Breast epithelium (tissue), 4 donors: ENCODE data around the gene CPNE2. TPM values are rescaled to one million over a fixed set of nuclear protein-coding genes. Genes with fewer than 3 reads are reported as not detected.
"Not testable (repeated sequence)": the region's sequence is repeated elsewhere in the genome, so short reads cannot be mapped to it uniquely, and the experiment has no call there.

ENCODE experiments used
- DNase-seq, 2 donors: peaks; one replicate each; pipeline ENCODE4 v3.0.0-alpha.2; 2019; ENCODE audit warnings: low spot score in 2 of 2
- H3K27ac ChIP-seq, 2 donors: fragments of 200-600 bp; sonication (generic) in 1 of 2; one replicate each; pipeline ENCODE4 v1.5.1; 2016 to 2019; ENCODE audit warnings: mild to moderate bottlenecking in 1 of 2
- H3K27me3 ChIP-seq, 2 donors: fragments of 200-600 bp; sonication (generic) in 1 of 2; one replicate each; pipeline versions ENCODE4 v1.5.1 to v1.6.0; 2017 to 2019; ENCODE audit warnings: control low read depth in 1 of 2, mild to moderate bottlenecking in 1 of 2
- H3K36me3 ChIP-seq: fragments of 200-600 bp; one replicate; pipeline ENCODE4 v1.5.1; 2019
- H3K4me1 ChIP-seq, 2 donors: fragments of 200-600 bp; sonication (generic); one replicate each; pipeline ENCODE4 v1.5.1; 2016 to 2019; ENCODE audit warnings: control low read depth in 1 of 2
- H3K4me3 ChIP-seq, 3 donors: fragments of 200-600 bp; sonication (generic); 1 replicate in 2 of 3; 2 replicates in 1 of 3; pipeline ENCODE4 v1.5.1; 2016 to 2019; ENCODE audit warnings: mild to moderate bottlenecking in 3 of 3, moderate library complexity in 2 of 3
- H3K9me3 ChIP-seq, 2 donors: fragments of 200-600 bp; sonication (generic) in 1 of 2; one replicate each; pipeline ENCODE4 v1.5.1; 2016 to 2019; ENCODE audit warnings: control low read depth in 1 of 2
- CTCF ChIP-seq, 3 donors: fragments of 450-650 bp; IDR thresholded peaks; one replicate each; pipeline ENCODE4 v1.5.1; 2016 to 2017; ENCODE audit warnings: antibody characterized with exemption in 3 of 3, mild to moderate bottlenecking in 3 of 3, moderate library complexity in 3 of 3
- POLR2A ChIP-seq: fragments of 450-650 bp; IDR thresholded peaks from one replicate; pipeline ENCODE4 v1.6.1; 2016; ENCODE audit warnings: antibody characterized with exemption, mild to moderate bottlenecking, moderate library complexity
- POLR2AphosphoS5 ChIP-seq, 3 donors: sonication (generic); formaldehyde crosslinking; IDR thresholded peaks; one replicate each; pipeline ENCODE4 v1.6.1; 2017; ENCODE audit warnings: antibody characterized with exemption in 3 of 3
- intact Hi-C: fragments of 100-400 bp; cut with DNase I; formaldehyde crosslinking; loops from one replicate; pipeline ENCODE4 v1.15.1; 2023; ENCODE audit warnings: low total_unique reads
- total RNA-seq, 3 donors: library from RNA; depleted of rRNA; stranded (reverse); fragments of >200 nt; gene quantifications; one replicate each; pipeline ENCODE4 v1.1.0, GENCODE V29; 2016

The CPNE2 gene
- total RNA-seq, 3 donors from 2014 or later, result 13.9 to 56.5 (median 26.5) TPM

GRCh38 chr16:57104706-57105105 lies 12.3 kb downstream of the CPNE2 start:
- no peak for DNase-seq
- no peak overlapping the region for H3K4me3 ChIP-seq
- H3K4me1 ChIP-seq, result no peaks in the 10 kb centered on the region
- no peaks in the 10 kb centered on the region for H3K27me3 ChIP-seq
- no peak overlapping the region for H3K27ac ChIP-seq
- TF ChIP-seq POLR2AphosphoS5 (IDR thresholded peaks at IDR 0.05), result no peak
- no peaks in the 10 kb centered on the region for H3K36me3 ChIP-seq
- intact Hi-C loops, result no loop called here
- no peaks in the 10 kb centered on the region for H3K9me3 ChIP-seq

- H3K9me3 ChIP-seq, result no peaks in the 10 kb centered on the region
- no peaks in the 10 kb centered on the region for H3K36me3 ChIP-seq
- no peak for TF ChIP-seq POLR2A
- no peak for TF ChIP-seq CTCF (IDR thresholded peaks at IDR 0.05)
- no peak for TF ChIP-seq POLR2AphosphoS5 (IDR thresholded peaks at IDR 0.05)
- H3K27me3 ChIP-seq, result no peaks in the 10 kb centered on the region
- no peaks in the 10 kb centered on the region for H3K4me1 ChIP-seq
- no peak for DNase-seq
- no peak overlapping the region for H3K4me3 ChIP-seq
- H3K27ac ChIP-seq, result no peak overlapping the region
- intact Hi-C loops, result no loop called here
These were observed 12.8 kb downstream of the CPNE2 start for GRCh38 chr16:57105184-57105583.

- H3K27me3 ChIP-seq, result no peaks in the 10 kb centered on the region
- H3K4me3 ChIP-seq, result no peak overlapping the region
- no peaks in the 10 kb centered on the region for H3K36me3 ChIP-seq
- DNase-seq, result no peak
- no peaks in the 10 kb centered on the region for H3K4me1 ChIP-seq
- intact Hi-C loops, result no loop called here
- H3K27ac ChIP-seq, result no peak overlapping the region
- no peak for TF ChIP-seq CTCF (IDR thresholded peaks at IDR 0.05)
- TF ChIP-seq POLR2A, result no peak
- TF ChIP-seq POLR2AphosphoS5 (IDR thresholded peaks at IDR 0.05), result no peak
- H3K9me3 ChIP-seq, result no peaks in the 10 kb centered on the region
These were observed 14.4 kb downstream of the CPNE2 start for GRCh38 chr16:57106767-57107166.

DNA sequence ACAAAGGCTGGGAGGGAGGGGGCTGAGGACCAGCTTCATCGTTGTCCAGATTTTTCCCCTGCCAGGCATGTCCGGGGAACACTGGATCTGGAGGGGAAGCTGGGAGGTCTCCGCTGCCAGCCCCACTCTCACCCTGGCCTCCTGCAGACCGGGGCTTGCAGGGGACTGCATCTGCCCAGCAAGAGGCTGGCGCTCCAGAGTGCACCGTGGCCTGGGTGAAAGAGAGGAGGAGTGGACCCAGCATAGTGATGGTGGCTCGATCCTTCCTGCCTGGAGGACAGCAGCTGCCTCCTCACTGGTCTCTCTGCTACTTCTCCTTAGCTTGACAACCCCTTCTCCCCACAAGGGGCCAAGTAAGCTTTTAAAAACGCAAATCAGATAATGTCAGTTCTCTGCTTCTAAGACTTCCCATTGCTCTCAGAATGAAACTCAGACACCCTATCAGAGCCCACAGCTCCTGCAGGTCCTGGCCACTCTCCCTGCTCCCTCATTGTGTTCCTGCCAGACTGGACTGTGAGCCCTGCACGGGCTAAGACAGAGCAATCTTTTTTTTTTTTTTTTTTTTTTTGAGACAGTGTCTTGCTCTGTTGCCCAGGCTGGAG lies 15.0 kb downstream of the CPNE2 start:
- no peaks in the 10 kb centered on the region for H3K27me3 ChIP-seq
- no peaks in the 10 kb centered on the region for H3K4me1 ChIP-seq
- no peaks in the 10 kb centered on the region for H3K36me3 ChIP-seq
- no peaks in the 10 kb centered on the region for H3K9me3 ChIP-seq
- no peak for TF ChIP-seq POLR2AphosphoS5 (IDR thresholded peaks at IDR 0.05)
- no peak for TF ChIP-seq POLR2A
- no peak for TF ChIP-seq CTCF (IDR thresholded peaks at IDR 0.05)
- DNase-seq, result no peak
- intact Hi-C loops, result no loop called here
- H3K4me3 ChIP-seq, result no peak overlapping the region
- H3K27ac ChIP-seq, result no peak overlapping the region

- intact Hi-C loops, result no loop called here
- Histone ChIP-seq H3K9me3 (no peaks in the 10 kb centered on the region), H3K36me3 (no peaks in the 10 kb centered on the region), H3K4me1 (no peaks in the 10 kb centered on the region), H3K27me3 (no peaks in the 10 kb centered on the region), H3K27ac (no peak overlapping the region), H3K4me3 (no peak overlapping the region)
- TF ChIP-seq CTCF (IDR thresholded peaks at IDR 0.05), result no peak
- DNase-seq, result no peak
These were observed 16.0 kb downstream of the CPNE2 start for GRCh38 chr16:57108432-57108831.

- H3K4me1 ChIP-seq, H3K27me3 ChIP-seq, H3K9me3 ChIP-seq, DNase-seq, H3K27ac ChIP-seq, H3K4me3 ChIP-seq, intact Hi-C loops, H3K36me3 ChIP-seq: not testable (repeated sequence)
These were observed 17.1 kb downstream of the CPNE2 start for GRCh38 chr16:57109259-57110105.
